COLO668 (cell line): Measurements from ENCODE around the gene PTPRR.

Experiments used
- DNase-seq: peaks from one replicate; lab custom pipeline; 2025; ENCODE audit not compliant: unreplicated experiment; lab: John Stamatoyannopoulos, UW

The PTPRR gene

DNA sequence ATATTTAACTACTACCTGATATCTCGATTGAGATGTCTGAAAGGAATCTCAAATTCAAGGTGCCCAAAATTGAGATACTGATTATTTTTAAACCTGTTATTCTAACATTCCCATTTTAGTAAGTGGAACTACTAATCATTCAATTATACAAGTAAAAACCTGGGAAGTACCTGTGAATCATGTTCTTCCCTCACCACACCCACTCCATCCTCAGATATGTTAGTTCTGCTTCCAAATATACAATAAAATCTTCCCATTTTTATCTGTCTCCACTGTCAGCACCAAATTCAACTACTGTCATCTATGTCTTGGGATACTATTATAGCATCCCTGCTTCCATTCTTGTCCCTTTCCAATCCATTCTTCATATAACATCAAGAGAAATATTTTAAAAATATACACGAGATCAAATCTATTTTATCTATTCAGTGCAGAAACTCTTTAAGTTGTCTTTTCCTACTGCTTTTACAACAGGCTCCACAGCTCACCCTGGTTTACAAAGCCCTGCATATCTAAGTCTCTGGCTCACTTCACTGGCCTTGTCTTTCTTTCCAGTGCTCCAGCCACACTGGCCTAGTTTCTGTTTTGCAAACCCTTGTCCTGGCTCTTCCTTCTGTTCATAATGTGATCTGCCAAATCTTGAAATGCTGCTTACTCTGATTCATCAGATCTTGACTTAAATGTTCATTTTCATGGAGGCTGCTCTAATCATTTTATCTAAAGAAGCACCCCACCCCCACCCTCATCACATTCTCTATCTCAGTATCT is 122.3 kb downstream of the PTPRR start:
- DNase-seq: no peak

DNA sequence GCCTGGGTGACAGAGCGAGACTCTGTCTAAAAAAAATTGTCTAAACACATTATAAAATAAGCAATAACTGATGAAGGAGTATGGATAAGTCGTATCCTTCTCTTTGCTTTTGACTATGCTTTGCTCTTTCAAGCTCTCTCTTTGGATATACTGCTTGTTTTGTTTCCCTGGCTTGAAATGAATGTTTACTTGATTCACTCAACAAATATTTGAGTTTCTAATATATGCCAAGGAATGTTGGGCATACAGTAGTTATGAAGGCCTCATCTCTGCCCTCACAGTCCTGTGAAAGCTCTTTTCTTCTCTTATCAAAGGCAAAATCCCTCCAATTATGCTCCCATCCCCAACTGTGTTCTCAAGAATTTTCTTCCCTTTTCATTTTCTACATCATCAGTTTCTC is 123.5 kb downstream of the PTPRR start:
- no peak for DNase-seq

DNA sequence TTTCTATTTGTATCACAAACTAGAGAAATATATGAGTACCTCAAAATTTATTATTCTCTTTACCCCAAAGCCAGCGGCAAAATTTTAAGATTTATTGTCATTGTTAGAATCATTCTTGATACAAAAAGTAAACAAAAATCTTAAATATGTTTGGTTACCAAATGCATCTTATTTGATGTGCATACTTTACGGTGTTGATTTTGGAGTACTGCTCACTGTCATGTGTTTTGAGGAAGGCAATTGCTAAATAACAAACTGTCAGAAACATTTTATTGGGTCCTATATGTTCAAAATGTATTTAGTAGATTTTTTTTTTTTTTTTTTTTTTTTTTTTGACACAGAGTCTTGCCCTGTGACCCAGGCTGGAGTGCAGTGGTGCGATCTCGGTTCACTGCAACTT is 124.9 kb downstream of the PTPRR start:
- no peak for DNase-seq

DNA sequence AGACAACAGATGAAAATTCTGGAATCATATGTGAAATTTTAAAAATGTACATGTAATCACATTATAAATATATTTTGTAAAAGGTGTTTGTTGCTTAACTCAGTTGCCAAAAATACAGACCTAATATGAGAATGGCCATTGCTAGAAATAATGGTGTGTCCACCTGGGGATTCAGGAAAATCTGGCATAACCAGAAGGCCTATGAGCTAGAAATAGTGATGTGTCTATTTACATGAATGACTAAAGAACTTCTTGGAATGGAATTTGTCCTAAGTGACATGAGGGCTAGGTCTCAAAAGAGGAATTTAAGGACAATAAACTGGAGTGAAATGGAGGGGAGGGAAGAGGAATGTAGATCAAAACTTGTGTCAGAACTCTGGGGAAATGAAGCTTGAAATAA is 126.4 kb downstream of the PTPRR start:
- no peak for DNase-seq

DNA sequence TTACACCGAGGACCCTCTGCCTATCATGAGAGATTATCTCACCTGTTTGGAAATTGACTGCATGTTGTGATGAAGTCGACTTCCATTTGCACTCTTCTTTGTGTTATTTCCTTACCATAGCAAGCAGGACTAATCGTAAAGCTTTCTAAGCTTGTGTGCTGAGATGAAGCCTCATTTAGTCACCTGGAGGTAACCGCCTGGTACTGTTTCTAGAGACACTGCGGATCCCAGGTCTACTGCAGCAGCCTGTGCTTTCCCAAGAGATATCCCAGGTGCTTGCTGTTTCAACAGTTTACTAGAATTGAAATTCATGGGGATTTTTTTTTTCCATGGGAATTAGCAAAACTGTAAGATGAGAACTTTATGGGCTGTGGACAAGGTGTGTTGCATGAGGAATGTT is 131.8 kb downstream of the PTPRR start:
- no peak for DNase-seq

DNA sequence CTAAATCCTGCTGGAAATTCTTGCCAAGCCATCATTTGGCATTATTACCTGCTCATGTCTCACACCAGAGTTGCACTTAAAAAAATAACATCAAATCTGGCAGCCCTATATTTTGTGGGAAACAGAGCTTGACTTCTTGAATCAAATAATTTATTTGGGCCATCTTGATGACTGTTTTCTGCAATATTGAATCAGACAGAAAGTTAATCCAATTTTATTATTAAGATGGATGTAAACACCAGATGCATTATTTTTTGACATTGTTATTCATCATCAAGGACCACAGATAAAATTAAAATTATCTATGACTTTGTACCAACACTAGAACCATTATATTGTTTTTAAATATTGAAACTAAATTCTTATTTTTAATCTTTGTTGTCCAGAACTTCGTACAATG is 132.9 kb downstream of the PTPRR start:
- DNase-seq: no peak

DNA sequence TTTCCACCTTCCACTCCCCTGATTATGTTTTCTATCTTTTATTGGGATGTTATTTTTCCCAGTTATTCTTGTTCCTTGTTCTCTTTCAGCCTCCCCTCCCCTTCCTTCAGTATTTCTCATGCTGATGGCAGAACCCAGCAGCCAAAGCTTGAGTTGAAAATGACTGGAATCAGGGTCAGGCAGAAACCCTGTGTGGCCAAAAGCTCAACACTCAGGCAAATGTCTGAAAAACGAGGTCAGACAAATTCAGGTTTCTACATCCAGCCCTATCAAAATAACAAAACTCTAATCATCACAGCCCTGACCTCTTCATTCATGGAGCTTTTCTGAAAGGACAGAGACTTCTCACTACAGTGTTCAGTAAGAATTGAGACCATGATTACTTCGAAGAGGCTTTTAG is 134.6 kb downstream of the PTPRR start:
- no peak for DNase-seq

DNA sequence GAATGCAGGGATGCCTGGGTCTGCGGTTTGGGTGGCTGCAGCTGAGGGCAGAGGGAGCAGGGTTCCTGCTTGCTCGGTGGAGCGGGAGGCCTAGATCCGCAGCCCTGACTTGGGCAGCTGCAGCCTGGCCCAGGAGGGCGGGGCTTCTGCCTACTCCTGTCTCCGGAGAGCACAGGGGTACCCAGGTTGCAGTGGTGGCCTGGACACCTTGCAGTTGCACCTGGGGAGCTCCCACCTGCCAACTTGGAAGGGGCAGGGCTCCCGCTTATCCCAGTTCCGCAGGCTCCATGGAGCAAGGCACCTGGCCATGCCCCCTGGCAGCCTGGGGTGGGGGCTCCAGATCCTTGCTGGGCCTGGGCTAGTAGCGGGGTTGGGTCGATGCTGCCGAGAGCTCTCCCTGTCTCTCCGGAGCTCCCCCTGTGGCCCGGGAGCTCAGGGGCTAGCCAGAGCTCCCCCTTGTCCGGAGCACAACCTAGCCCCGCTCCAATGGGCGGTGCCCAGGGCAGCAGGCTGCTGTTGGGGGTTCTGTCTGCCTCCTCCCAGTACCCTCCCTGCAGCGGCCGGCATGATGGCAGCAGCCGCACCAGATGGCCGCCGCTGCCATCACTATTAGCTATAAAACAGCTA is 136.4 kb downstream of the PTPRR start:
- DNase-seq: no peak

DNA sequence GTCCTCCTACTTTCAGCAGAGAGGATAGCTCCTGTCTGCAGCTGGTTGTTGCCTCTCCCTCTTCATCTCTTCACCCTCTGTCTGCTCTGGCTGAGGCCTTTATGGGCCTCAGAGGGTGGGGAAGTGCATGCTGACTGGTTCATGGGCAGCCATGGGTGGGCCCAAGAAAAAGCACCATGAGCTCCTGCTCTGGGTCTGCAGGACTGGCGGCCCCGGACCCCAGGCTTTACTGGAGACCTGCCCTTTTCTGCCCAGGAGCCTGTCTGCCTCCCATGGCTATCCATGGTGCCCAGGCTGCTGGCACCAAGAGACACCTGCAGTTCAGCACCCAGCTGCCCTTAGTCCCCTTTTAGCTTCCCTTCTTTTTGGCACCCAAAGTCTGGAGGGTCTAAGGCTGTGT is 137.1 kb downstream of the PTPRR start:
- no peak for DNase-seq

DNA sequence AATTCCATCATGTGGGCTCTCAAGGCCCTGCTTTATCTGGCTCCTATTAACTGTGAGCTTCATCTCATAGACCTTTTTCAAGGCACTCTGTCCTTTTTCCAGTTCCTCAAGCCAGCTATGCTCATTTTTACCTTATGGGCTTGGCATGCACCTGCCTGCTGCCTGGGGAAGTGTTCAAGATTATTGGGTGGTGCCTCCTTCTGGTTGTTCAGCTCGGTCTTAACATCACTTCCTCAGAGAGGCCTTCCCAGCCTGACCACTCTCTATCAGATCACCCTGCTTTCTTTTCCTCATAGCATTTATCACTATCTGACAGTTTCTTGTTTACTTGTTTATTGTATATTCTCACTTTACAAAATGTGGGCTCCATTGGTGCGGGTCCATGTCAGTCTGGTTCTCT is 141.3 kb downstream of the PTPRR start:
- no peak for DNase-seq

DNA sequence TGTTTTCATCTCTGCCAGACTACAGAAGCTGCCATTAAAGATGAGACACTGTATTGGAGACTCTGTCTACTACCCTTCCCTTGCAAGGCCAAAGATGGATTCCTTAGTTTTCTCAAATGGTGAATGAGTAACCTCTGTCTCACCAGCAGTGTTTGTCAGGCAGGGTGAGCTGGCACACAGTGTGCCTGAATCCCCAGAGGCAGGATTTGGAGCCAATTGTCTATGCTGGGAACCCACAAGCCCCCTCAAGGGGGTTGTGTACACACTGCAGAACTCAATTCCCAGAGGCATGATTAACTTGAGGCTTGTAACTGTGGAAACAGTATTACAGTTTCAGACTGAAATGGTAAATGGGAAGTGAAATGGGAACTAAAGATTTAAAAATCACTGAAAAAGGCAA is 146.5 kb downstream of the PTPRR start:
- DNase-seq: no peak

DNA sequence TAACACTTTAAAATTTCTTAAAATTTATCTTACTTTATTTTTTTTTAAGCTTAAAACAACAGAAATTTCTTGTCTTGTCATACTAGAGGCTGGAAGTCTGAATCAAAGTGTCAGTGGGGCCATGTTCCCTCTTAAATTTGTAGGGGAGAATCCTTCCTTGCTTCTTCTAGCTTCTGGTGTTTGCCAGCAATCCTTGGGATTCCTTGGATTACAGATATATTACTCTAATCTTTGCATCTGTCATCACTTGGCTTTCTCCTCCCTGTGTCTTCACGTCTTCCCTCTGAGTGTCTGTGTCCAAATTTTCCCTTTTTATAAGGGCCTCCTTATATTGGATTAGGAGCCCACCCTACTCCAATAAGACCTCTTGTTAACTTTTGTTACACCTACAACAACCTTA is 147.7 kb downstream of the PTPRR start:
- DNase-seq: no peak

DNA sequence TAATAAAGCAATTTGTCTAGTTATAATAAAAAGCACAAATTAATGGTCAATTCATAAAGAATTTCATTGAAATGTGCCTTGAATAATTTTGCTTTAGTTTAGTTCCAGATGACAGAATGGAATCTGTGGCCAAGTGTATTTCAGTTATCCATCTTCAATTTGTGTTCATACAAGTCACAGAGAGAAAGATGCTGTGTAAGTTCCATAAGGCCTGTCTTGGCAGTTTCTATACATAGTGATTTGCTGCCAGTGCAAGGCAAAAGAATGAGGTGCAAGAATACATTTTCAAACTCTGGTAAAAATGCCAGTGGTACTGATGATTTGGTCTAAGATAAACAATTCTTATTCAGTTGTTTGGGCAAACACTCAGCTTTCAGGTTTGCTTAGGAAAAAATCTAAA is 149.0 kb downstream of the PTPRR start:
- no peak for DNase-seq

DNA sequence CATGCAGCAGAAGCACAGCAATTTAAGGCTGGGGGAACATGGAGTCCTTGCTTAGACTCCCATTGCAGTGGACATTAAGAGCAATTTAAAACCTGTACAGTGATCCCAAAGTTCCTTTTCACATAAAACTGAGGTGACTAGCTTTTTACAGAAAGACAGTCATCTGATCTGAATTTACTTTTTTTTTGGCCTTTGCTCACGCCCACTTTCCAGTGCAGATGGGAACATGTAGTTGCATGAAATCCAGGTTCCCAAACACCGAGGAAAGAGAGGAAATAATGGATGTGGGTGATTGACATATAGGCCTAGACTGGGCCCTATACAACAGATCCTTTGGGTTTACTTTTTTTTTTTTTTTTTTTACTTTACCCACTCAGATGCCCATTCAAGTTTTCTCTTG is 156.9 kb downstream of the PTPRR start:
- DNase-seq: no peak

DNA sequence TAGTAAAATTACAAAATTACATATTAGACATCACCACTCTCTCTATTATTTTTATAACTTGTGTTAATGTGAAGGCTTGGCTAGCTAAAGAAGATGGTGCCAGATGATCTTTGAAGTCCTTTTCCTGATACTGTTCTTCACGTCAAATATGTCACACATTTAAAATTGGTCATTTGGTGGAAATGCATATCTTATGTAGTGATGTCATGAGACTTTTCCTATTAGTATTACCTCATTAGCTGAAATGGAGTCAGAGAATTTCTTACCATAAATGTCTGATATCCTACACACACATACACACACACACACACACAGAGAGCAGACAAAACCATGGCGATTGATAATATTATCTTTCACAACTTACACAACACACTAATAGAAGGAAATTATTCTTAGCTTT is 158.5 kb downstream of the PTPRR start:
- DNase-seq: no peak

DNA sequence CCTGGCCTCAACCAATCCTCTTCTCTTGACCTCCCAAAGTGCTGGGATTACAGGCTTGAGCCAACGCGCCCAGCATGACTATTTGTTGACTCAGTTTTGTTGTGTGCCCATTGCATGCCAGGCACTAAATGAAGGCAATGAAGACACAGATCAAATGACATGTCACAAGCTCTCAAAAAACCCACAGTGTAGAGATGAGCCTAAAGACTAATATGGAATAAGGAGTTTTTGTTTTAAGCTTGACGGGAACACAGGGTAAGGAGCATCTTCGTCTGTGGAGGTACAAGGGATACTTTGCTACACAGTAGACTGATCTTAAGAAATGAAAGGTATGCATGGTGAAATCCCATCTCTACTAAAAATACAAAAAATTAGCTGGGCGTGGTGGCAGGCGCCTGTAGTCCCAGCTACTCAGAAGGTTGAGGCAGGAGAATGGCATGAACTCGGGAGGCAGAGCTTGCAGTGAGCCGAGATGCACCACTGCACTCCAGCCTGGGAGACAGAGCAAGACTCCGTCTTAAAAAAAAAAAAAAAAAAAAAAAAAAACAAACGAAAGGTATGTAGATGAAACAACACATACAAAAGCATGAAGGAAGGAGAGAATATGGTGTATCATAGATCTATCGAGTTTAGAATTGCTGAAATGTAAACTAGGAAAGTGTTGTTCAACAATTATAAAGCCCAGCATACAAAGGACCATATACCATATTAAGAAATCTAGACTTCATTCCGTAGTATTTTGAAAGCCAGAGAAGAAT is 161.2 kb downstream of the PTPRR start:
- no peak for DNase-seq

DNA sequence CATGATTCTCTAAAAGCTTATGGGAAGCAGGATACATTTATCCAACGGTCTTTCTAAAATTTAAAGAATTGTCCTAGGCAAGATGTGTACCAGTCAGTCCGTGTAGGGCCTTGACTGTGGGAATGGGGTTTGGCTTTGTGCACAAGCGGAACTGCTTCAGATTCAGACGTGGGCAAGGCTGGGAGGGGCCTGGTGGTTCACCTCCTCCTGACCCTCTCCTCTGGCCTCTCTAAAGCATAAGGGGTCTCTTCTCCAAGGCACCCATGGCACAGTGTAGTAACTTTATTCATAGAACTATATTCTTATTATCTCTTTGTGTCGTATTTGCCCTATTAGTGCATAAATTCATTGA is 162.1 kb downstream of the PTPRR start:
- DNase-seq: no peak

DNA sequence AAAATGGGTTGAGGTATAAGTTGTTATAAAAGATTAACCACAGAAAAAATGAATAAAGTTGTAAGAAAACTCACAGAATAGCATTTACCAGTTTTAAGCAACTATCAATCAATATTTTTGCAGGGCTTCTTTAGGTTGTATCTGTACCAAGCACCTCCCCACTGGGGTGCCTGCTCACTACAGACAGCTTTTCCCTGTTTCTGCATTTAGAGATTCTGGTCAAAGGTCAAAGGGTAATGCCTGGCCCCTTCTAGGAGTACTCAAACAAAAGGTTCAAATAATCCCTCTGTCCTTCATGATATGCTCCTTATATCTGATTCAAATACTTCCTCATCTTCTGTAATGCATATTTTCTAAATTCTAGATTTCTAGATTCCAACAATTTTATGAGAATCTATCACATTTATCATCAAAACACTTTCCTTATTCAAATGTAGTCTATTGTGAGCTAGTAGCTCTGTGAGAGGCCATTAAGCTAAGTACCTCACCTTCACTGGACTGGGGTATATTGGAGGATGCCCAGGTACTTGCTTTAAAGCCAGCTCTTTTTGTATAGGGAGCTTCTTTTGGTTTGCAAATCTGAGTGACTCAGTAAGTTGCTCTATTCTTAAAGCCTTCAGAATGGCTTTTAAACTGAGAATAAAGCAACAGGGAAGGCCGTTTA is 162.6 kb downstream of the PTPRR start:
- no peak for DNase-seq

DNA sequence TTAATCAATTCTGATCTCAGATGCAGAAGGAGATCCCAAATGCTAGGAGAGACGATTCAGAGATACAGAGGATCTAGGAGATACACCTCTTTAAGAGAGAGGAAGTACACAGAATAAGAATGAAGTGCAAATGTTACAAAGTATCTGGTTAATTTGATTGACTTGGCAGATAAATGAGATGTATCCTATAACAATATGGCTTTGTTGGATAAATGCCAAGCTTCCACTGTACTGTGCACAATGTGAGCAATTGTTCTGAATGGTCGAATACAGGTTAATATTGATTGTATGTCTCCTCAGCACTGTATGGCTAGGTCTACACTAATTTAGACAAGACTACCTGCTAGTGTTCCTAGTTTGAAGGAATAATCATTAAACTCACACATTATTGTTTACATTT is 163.7 kb downstream of the PTPRR start:
- DNase-seq: peak; percentile 9

DNA sequence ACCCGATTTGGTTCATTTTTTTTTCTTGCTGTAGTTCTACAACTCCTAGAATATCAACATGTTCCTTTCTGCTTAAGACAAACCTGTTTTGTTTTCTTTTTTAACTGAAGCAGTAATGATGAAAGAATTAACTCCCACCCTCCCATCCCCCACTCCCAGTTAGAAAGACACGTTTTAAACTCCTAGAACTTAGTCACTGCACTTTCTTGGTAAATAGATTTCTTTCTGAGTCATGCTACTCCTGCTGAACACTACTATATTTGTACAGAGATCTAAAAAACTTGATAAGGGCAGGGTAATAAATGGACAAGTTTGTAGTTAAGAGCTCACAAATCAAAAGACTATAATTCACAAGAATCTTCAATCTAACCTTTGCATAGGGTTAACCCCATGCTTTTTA is 164.4 kb downstream of the PTPRR start:
- DNase-seq: no peak

DNA sequence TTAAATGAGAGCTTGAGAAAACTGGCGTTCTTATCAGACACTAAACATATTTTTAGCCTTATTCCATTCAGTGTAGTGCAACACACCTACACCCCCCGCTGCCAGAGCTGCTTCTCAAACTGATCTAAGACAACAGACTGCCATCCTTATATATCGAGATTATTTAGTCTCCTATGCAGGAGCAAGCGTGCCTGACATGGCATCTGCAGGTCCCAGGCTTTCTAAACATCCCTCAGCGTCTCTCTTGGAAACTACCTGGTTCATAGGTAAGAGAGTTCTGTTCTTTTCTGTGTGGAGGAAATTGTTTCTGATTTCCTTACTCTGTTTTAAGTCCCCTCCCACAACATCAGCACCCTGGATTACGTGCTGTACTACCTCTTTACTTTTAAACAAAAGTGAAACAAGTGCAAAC is 166.2 kb downstream of the PTPRR start:
- DNase-seq: no peak

DNA sequence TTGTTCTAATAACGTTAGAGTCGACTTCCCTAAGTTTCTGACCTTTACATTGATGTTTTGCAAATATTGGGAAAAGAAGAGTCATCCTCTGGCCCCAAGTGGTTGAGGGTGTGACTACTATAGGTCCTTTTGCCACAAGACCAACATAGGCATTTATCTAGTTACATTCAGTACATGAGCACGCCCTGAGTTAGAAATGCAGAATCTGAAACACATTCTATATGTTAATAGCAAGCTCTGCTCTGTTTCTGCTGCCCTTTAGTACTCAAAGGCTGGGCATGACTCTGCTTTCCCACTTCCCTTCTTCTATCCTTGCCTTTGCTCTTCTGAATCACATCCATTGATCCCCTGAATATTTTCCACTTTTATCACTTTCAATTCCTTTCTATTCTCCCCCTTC is 168.2 kb downstream of the PTPRR start:
- no peak for DNase-seq
